HL-60 (cell line): Measurements from ENCODE around the gene SPATA13.

Experiments used
- DNase-seq, 2 experiments: peaks; one replicate each; pipeline ENCODE4 v3.0.0-alpha.2; 2010 to 2020; ENCODE audit warnings: low read depth in 1 of 2, low spot score in 1 of 2
- H3K27ac ChIP-seq: fragments of 250-450 bp; sonication (Bioruptor Pico); replicated peaks from 2 replicates; pipeline ENCODE4 v1.5.1; 2020; ENCODE audit warnings: mild to moderate bottlenecking, moderate library complexity
- H3K27me3 ChIP-seq: fragments of 250-450 bp; sonication (Bioruptor Pico); 2 replicates; pipeline ENCODE4 v1.5.1; 2021; ENCODE audit warnings: mild to moderate bottlenecking, moderate library complexity; ENCODE audit not compliant: insufficient read depth, poor library complexity, severe bottlenecking
- H3K4me3 ChIP-seq: replicated peaks from 2 replicates; pipeline ENCODE4 v1.5.1; 2011; ENCODE audit warnings: mild to moderate bottlenecking, control low read depth, low read length; ENCODE audit not compliant: insufficient read depth
- CTCF ChIP-seq: IDR thresholded peaks from one replicate; pipeline ENCODE4 v1.5.1; 2011; ENCODE audit warnings: low read length, control low read depth, inconsistent platforms; ENCODE audit not compliant: insufficient read depth
- GABPA ChIP-seq: IDR thresholded peaks from 2 replicates; pipeline ENCODE4 v1.6.1; 2012; ENCODE audit warnings: low read depth
- POLR2AphosphoS5 ChIP-seq: IDR thresholded peaks from 2 replicates; pipeline ENCODE4 v1.6.1; 2012; ENCODE audit warnings: low read depth
- SPI1 ChIP-seq: IDR thresholded peaks from 2 replicates; pipeline ENCODE4 v1.6.1; 2012; ENCODE audit warnings: low read depth, mild to moderate bottlenecking, borderline replicate concordance
- TF ChIP-seq, protein P1 (sequence below): IDR thresholded peaks from 2 replicates; pipeline ENCODE4 v1.6.1; 2012; ENCODE audit warnings: low read depth; ENCODE audit not compliant: insufficient replicate concordance

Gene SPATA13

DNA sequence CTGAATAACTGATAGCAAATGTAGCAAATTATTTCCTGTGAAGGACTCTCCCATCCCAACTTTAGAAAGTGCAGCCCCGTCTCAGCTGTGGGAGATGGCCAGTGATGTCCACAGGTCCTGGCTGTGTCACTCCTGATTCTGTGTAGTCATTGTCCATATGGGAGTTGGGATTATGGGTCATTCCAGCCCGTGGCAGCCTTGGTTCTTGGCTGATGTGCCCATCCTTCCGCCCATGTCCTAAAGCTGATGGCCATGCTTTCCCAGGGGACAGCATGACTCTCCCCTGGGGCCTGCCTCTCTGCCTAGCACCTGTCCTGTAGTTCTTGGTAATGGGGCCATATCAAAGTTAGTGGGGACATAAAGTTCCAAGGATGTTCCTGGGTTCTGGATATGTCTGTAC is 104.9 kb downstream of the SPATA13 start:
- DNase-seq, result no peak
- no peak overlapping the region for H3K4me3 ChIP-seq
- TF ChIP-seq POLR2AphosphoS5 (no peak), CTCF (no peak), SPI1 (no peak), GABPA (no peak)
- TF ChIP-seq, protein P1, sequence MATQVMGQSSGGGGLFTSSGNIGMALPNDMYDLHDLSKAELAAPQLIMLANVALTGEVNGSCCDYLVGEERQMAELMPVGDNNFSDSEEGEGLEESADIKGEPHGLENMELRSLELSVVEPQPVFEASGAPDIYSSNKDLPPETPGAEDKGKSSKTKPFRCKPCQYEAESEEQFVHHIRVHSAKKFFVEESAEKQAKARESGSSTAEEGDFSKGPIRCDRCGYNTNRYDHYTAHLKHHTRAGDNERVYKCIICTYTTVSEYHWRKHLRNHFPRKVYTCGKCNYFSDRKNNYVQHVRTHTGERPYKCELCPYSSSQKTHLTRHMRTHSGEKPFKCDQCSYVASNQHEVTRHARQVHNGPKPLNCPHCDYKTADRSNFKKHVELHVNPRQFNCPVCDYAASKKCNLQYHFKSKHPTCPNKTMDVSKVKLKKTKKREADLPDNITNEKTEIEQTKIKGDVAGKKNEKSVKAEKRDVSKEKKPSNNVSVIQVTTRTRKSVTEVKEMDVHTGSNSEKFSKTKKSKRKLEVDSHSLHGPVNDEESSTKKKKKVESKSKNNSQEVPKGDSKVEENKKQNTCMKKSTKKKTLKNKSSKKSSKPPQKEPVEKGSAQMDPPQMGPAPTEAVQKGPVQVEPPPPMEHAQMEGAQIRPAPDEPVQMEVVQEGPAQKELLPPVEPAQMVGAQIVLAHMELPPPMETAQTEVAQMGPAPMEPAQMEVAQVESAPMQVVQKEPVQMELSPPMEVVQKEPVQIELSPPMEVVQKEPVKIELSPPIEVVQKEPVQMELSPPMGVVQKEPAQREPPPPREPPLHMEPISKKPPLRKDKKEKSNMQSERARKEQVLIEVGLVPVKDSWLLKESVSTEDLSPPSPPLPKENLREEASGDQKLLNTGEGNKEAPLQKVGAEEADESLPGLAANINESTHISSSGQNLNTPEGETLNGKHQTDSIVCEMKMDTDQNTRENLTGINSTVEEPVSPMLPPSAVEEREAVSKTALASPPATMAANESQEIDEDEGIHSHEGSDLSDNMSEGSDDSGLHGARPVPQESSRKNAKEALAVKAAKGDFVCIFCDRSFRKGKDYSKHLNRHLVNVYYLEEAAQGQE, result no peak
- no peaks in the 10 kb centered on the region for H3K27me3 ChIP-seq
- no peak overlapping the region for H3K27ac ChIP-seq

- no peak for DNase-seq
- Histone ChIP-seq H3K27me3 (no peaks in the 10 kb centered on the region), H3K27ac (no peak overlapping the region), H3K4me3 (no peak overlapping the region)
- no peak for TF ChIP-seq POLR2AphosphoS5
- TF ChIP-seq, protein P1, result no peak
- no peak for TF ChIP-seq GABPA
- no peak for TF ChIP-seq SPI1
- no peak for TF ChIP-seq CTCF
Observed at GRCh38 chr13:24267274-24267673, 106.8 kb downstream of the SPATA13 start.

DNA sequence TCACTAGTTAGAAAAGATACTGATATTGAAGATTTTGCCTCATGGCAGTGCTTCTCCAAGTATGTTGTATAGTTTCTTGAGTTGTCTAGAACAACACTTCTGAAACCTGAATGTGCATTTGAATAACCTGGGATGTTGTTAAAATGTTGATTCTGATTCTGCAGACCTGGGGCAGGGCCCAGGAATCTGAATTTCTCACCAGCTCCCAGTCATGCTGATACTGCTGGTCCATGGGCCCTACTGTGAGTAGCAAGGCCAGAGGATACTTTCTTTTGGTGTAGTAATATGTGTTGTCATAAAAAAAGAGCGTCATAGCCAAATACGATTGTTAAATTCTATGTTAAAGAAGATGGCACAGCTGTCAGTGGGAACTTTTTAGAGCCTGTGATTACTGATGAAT is 107.3 kb downstream of the SPATA13 start:
- no peak for TF ChIP-seq POLR2AphosphoS5
- TF ChIP-seq CTCF, result no peak
- no peak for TF ChIP-seq GABPA
- Histone ChIP-seq H3K27ac (no peak overlapping the region), H3K4me3 (no peak overlapping the region), H3K27me3 (no peaks in the 10 kb centered on the region)
- DNase-seq, result no peak

- no peaks in the 10 kb centered on the region for H3K27me3 ChIP-seq
- TF ChIP-seq, protein P1, result no peak
- TF ChIP-seq CTCF (no peak), POLR2AphosphoS5 (no peak), GABPA (no peak)
- no peak for DNase-seq
- H3K27ac ChIP-seq, result no peak overlapping the region
- no peak overlapping the region for H3K4me3 ChIP-seq
Observed at GRCh38 chr13:24269821-24270220, 109.3 kb downstream of the SPATA13 start.
